Measurements from ENCODE around the gene PIK3IP1.
A peak's percentile ranks its signal among the peaks of the same experiment; 100 is the strongest.

Gene PIK3IP1

GRCh38 chr22:31308181-31308580 lies 15.9 kb upstream of the PIK3IP1 start:
- no peak for DNase-seq (ENCODE audit: low spot score)

GRCh38 chr22:31305194-31305593 lies 12.9 kb upstream of the PIK3IP1 start:
- DNase-seq (ENCODE audit: low spot score) = no peak

DNA sequence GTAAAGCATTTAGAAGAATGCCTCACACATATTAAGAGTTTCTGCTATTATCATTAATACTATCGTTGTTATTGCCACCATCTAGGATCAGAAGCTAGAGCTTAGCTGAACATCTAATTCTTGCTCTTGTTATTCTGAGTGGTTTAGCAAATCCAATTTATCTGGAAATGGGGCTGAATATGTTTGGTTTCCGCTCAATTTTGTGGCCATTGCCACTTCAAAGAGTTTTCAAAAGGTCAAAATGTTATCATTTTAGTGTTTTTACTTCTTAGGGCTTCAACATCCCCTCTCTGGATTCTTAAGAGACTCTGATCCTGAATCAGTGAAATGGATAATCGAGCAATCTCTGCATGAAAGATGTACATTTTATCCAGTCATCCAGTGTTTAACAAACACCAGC lies 10.2 kb upstream of the PIK3IP1 start:
- no peak for DNase-seq (ENCODE audit: low spot score)

GRCh38 chr22:31302006-31302405 lies 9.7 kb upstream of the PIK3IP1 start:
- no peak for DNase-seq (ENCODE audit: low spot score)

GRCh38 chr22:31300896-31301295 lies 8.6 kb upstream of the PIK3IP1 start:
- no peak for DNase-seq (ENCODE audit: low spot score)

GRCh38 chr22:31295831-31296657 lies 3.8 kb upstream of the PIK3IP1 start:
- no peak for DNase-seq (ENCODE audit: low spot score)

DNA sequence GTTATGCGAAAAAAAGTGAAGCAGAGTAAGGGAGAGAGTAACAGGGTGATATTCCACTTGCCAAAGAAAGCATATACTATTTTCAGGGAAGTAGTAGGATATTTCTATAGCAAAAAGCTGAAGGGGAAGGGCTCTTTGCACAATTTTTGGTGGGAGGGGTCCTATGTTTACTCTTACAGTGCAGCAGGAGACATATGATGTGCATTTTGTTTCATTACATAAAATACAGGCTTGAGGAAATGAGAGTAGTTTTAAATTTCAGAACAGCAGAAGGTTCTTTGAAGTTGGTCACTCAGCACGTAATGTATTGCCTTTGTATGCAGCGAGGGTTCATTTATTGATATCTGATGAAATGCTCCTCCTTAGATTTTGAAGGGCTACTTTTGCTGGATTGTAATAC lies 3.1 kb upstream of the PIK3IP1 start:
- DNase-seq (ENCODE audit: low spot score) = no peak

DNA sequence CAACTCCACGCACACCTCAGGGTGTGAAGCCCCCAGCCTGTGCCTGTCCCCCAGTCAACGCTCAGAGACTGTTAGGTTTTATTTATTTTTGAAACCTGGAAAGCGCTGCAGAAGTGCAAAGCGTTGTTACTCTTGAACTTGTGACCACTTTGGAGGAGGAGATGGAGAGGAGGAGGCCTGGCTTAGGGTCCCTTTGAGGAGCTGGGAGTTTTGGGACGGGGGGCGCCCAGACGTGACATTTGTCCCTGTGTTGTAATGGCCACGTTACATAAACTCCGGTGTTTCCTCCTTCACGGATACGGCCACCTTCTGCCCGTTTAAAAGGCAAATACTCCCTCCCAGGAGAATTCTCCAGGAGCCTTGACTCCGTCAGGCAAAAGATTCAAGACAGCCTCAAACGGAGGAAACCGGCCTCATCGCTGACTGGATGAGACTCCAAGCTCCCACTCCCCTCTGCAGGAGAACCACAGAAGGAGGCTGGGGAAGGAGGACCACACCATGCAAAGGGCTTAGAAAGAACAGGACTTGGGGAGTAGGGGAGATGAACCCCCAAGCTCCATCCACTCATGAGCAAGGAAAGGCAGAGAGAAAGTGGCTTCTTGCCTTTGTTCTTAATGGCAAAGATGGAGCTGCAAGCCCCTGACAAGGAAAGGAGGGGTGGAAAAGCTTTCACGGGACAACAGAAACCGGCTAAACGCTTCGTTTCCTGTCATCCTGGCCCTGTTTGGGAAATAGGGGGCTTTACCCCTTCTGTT lies 630 bp downstream of the PIK3IP1 start:
- no peak for DNase-seq (ENCODE audit: low spot score)

GRCh38 chr22:31290494-31291471 lies 1.5 kb downstream of the PIK3IP1 start:
- peak; percentile 78 for DNase-seq (ENCODE audit: low spot score)

DNA sequence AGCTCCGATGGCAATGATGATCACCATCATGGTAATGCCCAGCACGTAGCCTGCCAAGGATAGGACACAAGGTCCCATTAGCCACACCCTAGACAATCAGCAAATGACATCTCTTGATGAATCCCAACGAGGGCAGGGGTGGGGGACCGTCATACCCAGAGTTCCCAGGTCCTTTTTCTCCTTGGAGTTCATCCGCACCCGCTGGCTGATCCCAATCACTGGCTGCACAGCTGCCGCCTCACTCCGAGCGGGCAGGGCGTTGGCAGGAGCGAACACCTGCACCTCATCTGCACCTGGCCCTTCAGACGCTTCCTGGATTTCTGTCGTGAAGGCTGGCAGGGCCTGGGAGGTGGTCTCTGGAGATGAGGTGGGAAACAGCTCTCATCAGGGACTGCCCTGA lies 2.9 kb downstream of the PIK3IP1 start:
- no peak for DNase-seq (ENCODE audit: low spot score)

DNA sequence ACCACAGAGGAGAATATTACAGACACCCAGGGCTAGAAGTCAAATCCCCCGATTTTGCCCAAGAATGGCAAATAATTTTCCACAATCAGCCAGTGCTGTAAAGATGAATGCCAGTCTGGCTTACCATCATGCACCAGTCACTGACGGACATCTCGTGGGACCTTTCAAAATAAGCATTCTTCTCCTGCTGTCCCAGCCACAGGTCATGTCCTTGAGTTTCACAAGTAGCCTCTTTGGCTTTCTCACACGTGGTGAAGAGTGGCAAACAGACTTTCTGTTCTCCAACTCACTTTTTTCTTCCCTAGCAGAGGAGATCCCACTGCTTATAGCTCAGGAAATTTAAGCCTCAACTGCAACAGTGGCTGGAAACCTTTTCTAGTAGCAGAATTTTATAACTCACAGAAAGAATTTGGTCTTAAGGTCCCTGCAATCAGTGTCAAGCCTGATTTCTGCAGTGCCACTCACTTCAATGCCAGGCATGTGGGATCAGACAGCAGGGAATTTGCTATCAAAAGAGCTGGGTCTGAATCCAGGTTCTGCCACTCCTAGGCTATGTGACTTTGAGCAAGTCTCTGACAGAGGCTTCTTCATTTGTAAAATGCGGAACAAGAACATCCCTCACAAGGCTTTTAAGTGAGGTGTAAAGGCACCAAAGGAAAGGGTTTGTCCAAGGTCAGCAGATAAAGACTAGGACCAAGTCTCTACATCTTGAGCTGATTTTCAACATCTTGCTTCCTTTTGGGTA lies 3.6 kb downstream of the PIK3IP1 start:
- DNase-seq (ENCODE audit: low spot score) = no peak

GRCh38 chr22:31287818-31288495 lies 4.3 kb downstream of the PIK3IP1 start:
- DNase-seq (ENCODE audit: low spot score) = no peak

DNA sequence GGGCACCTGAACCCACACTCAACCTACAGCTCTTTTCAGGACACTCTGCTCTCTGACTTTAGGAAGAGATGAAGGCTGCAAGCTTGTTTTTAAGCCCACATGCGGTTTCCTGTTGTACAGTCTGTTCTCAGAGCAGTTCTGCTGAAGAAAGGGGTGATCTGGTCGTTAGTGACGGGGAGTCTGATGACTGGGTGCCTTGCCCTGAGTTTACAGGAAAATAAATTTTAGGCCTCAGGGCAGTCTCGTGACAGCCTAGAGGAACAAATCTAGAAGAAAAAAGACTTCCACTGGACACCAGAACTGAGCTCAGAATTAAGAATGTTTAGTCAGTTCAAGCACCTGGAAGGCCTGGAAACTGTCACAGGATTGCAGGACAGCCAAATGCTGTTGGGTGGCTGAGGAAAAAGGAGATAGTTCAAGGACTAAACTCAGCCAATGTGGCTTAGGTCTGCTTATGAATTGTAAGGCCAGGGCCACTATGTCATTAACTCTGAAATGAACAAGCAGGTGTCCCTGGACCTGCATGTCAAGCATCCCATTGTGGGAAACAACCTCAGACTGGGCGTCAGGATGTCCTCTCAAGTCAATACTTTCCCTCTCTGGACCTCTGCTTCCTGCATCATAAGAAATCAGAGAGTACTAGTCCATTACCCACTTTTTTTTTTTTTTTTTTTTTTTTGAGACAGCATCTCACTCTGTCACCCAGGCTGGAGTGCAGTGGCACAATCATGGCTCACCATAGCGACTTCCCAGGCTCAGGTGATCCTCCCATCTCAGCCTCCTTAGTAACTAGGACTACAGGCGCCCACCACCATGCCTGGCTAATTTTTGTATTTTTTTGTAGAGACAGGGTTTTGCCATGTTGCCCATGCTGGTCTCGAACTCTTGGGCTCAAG lies 5.7 kb downstream of the PIK3IP1 start:
- no peak for DNase-seq (ENCODE audit: low spot score)

DNA sequence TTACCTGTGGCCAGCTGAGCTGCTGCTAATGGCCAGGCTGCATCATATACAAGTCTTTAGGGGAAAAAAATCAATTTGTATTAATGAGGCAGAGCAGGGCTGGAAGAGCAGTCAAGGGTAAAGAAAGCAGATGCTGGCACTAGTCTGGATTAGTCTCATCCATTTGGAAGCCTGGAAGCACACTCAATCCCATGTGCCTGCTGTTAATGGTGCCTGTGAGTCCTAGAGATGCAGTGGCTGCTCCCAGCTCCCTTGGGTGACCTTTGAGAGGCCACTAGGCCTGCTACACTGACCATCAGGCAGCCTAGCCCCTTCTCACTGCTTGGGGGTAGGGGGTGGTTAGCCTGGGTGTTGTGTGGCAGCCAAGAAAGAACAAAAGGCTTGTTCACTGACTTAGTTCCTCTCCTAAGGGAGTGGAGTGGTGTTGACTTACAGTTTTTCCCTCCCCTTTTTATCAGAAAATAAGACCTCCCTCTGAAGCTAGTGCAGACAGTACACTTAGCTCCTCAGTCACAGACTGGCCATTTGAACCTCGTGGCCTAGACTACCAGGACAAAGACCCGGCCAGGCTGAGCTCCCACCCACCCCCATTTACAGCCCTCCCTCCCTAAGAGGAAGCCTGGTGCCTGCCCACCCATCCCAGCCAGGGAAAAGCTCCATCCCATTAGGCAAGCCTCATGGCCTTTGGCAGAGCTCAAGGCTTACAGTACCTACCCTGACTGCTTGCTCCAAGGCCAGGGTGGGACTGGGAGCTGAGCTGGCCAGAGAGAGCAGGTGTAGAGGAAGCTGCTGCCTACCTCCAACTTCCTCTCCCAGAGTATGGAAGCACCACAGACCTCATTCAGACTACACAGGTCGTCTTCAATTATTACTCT lies 7.8 kb downstream of the PIK3IP1 start:
- peak; percentile 38 for DNase-seq (ENCODE audit: low spot score)

DNA sequence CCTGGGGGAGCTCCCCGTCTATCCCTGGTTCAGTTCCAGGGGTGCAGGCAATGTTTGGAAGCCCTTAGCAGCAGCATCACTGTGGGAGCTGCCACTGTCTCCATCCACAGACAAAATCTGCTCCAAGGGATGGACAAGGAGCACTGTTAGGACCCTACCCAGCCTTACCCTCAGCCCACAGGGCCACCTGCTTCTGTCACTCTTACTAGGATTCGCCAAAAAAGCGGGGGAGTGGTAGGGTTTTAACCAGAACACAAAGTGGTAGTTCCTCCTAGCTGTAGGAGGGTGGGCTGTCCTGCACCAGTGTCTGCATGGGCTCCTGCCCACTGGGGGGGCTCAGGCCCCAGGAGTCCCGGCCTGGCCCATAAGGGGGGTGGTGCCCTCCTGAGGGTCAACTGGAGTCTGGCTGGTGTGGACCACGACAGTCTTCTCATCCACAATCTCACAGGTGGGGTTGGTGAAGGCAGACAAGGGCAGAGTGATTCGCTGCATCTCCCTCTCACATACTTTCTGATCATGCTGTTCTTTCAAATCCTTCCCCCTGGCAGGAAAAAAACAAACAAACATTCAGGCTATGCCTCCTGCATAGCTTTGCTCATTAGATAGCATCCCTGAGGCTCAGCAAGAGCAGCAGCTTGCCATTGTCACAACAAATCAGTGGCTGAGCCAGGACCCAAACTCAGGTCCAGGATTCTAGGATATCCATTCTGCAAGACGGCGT lies 9.4 kb downstream of the PIK3IP1 start:
- DNase-seq (ENCODE audit: low spot score) = no peak

- DNase-seq (ENCODE audit: low spot score) = no peak
Observed at GRCh38 chr22:31281733-31282132, 10.6 kb downstream of the PIK3IP1 start.

DNA sequence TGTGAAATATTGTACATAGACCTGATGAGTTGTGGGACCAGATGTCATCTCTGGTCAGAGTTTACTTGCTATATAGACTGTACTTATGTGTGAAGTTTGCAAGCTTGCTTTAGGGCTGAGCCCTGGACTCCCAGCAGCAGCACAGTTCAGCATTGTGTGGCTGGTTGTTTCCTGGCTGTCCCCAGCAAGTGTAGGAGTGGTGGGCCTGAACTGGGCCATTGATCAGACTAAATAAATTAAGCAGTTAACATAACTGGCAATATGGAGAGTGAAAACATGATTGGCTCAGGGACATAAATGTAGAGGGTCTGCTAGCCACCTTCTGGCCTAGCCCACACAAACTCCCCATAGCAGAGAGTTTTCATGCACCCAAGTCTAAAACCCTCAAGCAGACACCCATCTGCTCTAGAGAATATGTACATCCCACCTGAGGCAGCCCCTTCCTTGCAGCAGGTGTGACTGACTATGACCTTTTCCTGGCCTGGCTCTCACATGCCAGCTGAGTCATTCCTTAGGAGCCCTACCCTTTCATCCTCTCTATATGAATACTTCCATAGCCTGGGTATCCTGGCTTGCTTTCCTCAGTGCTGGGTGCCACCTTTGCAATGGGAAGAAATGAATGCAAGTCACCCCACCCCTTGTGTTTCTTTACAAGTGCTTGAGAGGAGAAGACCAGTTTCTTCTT lies 12.3 kb downstream of the PIK3IP1 start:
- DNase-seq (ENCODE audit: low spot score) = no peak

- DNase-seq (ENCODE audit: low spot score) = no peak
Observed at GRCh38 chr22:31279327-31279669, 13.0 kb downstream of the PIK3IP1 start.
